RPMI8226 (cell line): ENCODE results near the gene ABCC8.

Source experiments
- DNase-seq: peaks from one replicate; pipeline ENCODE4 v3.0.0-alpha.2; 2015

Gene ABCC8

DNA sequence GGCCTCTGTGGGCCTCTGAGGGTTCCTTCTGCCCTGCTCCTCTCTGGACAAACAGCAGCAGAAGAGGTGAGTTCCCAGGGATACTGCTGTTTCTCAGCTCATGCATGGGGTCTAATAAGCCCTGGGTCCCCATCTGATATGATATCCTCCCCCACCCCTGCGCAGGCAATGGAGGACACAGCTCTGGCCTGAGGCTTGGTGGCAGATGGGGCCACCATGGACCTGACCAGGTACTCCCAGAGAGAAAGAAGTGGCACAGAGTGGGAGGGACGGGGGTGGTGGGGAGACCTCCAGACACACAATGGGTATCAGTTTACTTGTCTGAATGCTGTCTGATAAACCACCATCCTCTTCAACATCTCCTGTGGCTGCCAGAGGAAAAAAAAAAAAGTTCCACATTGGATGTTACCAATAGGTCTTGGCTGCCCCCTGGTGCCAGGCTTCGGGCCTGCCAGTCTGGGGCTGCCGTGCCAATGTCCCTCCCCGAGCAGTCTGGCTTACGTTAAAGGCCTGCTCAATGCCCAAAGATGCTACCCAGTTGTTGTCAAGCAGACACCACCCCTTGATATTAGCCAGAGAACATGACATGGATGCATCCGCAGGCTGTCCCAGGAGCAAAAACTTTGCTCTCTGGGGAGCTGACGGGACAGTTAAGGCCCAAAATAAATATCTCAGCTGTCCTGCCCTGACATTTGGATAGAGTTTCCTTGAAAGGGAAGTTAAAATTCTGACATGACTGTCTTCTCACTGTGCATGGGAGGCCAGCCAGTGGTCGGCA, 27.9 kb upstream of the ABCC8 start:
- peak; percentile 77 for DNase-seq

DNA sequence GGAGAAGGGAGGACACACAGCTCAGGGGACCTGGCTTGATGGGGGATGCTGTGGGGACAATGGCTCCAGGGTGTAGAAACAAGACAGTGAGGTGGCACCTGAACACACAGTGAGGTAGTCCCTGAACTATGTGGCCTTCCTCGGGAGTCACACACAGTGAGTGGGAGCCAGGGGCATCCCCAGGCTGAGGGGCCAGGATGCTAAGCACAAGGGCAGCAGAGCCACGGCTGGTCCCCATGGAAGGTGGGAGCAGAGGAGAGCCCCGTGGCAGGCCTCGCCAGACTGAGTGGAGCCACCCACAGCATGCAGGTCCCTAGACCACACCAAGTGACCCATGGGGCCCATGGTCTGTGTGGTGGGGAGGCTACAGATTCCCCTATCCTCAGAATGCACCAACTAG, 26.0 kb upstream of the ABCC8 start:
- no peak for DNase-seq

DNA sequence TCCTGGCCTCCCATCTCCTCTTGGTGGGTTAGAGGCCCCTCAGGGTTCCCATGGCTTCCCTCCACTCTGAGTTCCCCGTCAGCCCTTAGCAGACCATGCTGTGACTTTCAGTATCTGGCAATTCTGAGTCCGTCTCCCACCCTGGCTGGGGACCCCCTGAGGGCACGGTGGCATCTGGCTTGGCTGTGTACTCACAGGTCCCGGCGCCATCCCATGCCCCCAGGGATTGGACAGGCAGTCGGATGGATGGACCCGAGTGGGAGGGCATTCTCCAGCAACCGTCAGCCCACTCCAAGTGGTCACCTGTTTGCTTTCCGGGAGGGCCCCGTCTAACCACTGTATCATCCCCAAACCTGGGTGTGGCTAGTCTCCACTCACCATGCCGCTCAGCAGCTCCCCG, 24.0 kb upstream of the ABCC8 start:
- DNase-seq: no peak

DNA sequence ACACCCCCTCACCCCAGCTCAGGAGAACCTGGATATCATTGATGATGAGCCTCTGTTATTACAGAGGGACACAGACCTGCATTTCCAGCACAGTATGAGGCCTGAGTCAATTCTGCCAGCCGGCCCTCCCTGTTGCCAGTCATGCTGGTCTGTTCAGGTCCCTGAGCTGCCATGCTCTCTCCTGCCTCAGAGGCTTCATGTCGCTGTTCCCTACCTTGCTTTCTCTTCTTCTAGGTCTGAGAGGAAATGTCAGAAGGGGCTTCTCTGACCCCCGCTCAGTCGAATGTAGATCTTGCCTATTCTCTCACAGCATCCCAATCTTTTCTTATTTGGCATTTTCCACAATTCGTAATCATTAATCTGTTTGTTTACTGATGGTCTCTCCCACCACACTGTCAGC, 21.8 kb upstream of the ABCC8 start:
- peak; percentile 28 for DNase-seq

DNA sequence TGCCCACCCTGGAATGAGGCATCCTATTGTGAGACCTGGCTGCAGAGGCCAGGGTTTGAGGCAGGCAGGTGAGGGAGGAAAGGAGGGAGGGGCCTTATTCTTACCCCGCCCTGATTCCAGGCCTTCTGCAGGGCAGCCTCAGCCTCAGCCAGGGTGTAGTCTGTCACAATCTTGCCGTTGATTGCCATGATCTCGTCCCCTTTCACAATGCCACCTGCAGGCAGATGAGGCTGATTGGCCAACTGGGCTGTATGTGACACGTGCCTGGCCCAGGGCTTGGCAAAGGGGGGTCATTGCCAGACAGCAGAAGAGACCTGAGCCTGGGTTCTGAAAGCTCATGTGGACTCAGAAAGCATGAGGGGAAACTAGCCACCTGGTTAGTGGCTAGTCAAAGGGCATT, 21.4 kb upstream of the ABCC8 start:
- no peak for DNase-seq

DNA sequence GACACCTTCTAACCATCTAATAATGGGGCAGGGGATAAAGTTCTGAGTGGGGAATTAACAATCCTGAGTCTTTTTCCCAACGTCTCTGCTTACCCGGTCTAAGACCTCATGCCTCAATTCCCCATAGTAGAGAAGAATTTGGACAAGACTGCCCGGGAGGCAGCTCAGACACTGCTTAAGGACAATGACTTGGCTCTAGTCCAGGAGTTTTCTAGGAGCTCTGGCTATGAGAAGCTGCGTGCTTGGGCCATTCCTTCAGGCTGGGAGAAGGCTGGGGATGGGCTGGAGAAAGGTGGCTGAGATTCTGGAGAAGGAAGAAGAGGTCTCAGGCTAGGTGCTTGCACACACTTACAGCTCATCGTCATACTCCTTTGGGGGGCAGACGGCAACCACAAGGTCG, 19.8 kb upstream of the ABCC8 start:
- DNase-seq: no peak

DNA sequence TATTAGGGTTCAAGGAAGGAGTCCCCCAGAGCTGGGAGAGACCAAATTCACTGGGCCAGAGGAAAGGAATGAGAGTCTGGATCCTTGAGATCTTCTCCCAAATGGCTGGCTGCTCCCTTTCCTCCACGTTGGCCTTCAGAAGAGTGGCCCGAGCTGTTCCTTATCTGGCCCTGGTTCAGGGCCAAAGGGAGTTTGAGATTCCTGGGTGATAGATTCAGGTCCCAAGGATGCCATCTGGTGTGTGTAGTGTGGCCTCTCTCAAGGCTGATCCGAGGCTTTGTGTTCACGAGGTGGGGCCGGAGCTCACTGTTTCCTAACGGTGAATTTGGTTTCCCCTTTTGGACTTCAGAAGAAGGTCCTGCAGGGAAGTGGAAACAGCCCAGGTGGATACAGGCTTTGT, 17.4 kb upstream of the ABCC8 start:
- no peak for DNase-seq

DNA sequence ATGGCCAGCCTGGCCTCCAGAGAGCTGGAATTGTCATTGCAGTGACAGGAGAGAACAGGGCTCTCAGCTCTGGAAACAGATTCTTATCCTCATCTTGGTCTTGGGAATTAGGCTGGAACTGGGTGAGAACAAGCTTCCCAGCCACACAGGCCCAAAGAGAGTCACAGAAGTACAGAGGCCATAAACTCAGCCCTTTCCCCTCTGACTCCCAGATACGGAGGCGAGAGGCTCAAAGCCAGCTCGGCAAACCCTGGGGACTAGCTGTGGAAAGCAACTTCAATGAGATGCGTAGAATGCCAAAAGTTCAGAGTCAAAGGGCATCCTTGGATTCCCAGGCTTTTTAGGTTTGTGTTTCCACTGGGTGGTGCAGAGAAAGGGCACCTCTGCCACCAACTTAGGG, 14.3 kb upstream of the ABCC8 start:
- no peak for DNase-seq

DNA sequence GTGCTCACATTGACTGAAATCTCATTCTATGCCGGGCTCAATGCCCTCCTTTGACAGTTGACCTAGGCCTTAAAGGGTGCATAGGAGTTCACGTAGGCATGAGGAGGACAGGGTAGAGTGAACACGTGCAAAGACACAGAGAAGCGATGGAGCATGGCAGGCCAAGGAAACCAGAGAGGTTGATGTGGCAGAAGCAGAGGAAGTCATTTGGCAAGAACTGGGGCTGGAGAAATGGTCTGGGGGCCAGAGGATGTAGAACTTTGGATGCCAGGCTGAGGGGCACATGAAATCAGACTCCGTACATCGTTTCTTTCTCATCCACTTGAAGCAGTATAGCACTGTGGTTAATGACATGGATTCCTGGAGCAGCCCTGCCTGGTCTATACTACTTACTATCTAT, 13.6 kb upstream of the ABCC8 start:
- no peak for DNase-seq

DNA sequence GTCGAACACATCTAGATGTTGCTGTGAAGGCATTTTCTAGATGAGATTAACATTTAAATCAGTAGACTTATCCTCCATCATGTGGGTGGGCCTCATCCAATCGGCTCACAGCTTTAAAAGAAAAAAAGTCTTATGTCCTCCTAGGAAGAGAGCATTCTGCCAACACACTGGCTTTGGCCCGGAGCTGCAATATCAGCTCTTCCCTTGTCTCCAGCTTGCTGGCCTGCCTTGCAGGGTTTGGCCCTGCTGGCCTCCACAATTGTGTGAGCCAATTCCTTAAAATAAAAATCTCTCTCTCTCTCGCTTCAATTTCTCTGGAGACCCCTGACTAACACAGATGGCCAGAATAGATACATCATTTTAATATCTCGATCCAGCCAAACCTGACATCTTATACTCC, 13.1 kb upstream of the ABCC8 start:
- DNase-seq: no peak

DNA sequence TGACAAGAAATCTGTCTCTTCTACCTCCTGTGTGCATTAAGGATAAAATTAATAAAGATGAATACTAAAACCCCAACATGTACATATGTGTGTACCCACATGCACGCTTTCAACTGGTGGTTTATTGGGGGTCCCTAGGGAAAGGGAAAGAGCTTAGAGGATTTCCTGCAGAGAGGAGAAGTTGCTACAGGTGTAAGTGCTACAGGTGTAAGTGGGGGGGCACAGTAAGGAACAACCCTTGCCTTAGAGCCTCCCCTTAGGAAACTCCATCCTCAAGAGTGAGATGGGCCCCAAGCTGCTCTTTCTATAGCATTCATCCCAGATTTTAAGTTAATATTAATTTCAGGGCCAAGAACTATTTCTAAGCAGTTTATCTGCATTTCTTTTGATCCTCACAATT, 11.9 kb upstream of the ABCC8 start:
- no peak for DNase-seq

DNA sequence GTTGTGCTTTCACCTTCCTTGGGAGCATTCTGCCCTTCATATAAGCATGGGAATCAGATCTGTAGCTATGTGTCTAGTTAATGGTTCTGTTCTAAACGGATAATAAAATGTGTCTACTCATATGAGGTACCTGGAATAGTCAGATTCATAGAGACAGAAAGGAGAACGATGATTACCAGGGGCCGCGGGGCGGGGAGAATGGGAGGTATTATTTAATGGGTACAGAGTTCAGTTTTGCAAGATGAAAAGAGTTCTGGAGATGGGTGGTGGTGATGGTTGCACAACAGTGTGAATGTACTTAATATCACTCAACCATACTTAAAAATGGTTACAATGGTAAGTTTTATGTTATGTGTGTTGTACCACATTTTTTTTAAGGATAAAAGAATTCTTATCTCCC, 10.0 kb upstream of the ABCC8 start:
- DNase-seq: no peak

DNA sequence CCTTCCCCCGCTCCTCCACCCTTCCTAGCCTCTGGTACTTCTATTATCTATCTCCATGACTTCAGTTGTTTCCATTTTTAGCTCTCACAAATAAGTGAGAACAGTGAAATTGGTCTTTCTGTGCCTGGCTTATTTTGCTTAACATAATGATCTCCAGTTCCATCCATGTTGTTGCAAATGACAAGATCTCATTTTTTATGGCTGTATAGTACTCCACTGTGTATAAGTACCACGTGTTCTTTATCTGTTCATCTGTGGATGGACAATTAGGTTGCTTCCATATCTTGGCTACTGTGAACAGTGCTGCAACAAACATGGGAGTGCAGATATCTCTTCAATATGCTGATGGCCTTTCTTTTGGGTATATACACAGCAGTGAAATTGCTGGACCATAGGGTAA, 6.9 kb upstream of the ABCC8 start:
- no peak for DNase-seq

DNA sequence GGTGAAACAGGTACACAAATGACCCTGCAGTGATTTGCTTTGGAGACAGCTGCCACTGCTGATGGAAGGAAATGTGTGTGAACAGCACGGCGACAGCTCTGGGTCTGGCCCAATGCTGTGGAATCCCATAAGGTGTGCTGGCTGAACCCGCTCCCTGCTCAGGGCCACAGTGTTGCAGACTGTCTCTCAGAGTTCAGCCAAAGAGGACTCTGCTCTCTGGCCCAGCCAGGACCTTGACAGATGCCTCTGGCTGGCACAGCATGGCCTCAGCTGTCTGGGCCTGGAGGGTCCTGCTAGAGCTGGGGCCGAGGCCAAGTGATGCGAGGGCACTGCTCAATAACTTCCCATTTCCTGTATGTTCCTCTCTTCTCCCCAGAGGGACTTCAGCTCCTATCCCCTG, 5.3 kb upstream of the ABCC8 start:
- no peak for DNase-seq

DNA sequence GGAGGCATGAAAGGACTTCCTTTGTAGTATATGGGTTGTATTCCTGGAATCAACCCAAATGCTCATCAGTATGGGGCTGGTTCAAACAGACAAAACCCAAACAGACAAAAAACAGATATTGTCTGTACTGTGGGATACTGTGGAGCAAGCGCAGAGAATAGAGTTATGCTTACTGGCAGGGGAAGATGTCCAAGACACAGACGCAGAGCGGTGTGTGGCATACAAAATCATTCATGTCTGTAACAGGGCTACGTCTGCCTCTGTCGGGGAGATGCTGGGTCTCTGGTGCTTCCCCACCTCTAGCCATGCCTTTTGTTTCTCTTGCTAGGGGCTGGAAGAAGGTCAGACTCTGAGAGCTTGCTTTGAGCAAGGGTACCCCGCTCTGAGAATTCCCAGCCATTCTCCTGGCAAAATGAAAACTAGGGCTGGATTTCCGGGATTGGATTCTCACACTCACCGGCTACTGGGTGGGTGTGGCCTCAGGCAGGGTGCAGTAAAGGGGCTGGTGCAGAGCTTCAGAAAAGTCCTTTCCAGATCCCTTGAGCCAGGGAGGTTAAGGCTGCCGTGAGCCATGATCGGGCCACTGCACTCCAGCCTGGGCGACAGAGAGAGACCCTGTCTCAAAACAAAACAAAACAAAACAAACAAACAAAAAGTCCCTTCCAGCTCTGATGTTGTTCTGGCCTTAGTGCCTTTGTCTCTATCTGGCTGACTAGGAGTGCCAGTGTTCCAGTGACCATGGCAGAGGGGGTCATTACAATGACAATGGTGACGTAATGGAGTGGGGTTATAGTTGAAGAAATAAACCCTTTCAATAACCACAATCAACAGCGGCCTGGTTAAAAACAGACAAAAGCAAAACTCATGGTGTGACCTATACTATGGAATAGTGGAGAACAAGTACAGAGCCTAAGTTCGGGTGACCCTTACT, 2.9 kb upstream of the ABCC8 start:
- DNase-seq: no peak

DNA sequence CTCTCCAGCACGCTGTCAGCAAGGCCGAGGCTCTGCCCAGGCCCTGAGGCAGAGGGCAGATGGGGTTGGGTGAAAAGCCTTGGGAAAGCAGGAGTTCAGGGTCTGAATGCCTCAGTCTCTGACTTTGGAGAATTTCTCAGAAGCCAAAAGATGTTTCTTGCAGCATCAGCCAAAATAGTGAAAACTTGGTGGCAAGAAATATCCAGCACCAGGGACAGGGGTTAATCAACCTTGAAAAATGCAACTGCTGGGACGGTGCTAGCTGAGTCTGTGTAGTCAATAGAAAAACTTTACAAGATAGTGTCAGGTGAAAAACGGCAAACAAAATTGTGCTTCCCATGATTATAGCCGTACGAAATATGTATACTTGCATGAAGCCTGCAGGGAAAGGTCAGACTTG, 1.4 kb upstream of the ABCC8 start:
- no peak for DNase-seq

DNA sequence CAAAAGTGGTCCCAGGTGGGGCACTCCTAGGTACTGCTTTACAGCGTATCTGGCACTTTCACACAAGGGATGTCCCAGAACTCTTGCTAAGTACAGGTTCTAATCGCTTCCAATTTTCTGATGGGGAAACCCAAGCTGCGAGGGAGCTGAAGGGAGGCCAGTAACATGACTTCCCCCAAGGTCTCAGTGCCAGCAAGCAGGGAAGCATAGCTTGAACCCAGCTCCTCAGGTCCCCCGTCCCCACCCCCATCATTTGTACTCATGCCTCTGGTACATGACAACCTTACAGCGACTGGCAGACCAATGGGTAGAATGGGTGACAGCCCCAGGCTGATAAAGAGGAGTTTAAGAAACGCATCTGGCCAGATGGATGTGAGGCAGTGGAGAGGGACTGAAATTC, 716 bp upstream of the ABCC8 start:
- no peak for DNase-seq

DNA sequence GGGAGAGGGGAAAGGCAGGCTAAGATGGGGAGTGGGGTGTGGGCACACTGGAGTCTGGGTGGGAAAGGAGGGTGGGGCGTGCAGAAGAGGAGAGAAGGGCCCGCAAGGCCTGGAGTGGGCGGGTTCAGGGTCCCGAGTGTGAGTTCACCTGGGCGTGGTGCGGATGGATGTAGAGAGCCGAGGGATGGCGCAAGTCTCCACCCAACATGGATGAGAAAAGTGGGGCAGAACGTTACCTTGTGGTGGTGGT, 364 bp upstream of the ABCC8 start:
- no peak for DNase-seq

DNA sequence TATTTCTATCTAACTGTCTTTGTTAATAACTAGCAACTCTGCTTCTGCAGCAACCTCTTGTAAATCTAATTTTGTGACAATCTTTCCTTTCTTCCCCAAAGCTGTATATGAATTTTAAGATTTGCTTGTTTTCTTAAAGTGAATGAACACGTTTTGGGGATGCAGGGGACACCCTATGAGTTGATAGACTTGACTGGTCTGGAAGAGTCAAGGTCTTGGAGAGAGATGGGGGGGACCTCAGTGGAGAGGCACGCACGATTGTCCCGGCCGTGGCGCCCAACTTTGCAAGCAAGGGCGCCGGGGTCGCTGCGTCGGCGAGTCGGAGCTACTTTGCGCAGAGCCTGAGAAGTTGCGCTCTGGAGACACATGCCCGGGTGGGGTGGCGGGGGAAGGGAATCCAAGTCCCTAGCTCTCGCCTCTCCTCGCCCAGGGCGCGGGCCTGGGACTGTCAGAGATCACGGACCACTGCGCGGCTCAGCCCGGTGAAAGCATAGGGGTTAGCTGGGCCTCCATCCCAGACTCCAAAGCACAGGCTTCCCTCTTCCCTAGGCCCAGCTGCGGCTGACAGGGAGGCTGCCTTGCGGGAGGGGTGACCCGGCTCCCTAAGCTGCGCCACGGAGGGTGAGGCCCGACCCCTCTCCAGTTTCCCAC, 854 bp downstream of the ABCC8 start:
- DNase-seq: no peak

DNA sequence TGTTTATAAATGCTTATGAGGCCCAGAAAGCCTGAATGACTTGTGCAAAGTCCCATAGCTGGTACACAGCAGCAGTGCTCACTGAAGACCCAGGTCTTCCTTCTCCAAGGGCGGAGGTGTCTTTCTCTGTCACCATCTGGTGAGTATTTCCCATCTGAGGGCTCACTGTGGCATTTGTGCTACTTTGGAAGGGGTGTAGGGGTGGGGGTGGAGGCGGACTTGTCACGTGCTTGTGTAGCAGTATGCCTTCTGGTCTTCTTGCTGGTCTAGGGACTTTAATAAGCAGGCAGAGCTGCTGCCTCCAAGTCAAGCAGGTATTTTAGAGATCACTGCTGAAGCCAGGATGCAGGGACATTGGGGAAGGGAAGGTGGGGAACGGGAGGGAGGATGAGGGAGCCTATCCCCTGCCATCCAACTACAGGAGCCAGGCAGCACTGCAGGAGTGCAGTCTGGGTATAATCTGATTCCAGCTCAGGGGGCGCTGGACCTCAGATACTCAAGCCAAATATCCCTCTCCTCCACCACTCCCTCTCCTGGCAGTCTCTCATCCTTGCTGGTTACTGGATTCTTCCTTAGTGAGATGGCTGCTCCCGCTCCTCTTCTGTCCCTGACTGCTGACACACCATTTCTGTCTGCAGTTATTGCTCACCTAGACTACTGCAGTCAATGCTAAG, 3.4 kb downstream of the ABCC8 start:
- peak; percentile 13 for DNase-seq

DNA sequence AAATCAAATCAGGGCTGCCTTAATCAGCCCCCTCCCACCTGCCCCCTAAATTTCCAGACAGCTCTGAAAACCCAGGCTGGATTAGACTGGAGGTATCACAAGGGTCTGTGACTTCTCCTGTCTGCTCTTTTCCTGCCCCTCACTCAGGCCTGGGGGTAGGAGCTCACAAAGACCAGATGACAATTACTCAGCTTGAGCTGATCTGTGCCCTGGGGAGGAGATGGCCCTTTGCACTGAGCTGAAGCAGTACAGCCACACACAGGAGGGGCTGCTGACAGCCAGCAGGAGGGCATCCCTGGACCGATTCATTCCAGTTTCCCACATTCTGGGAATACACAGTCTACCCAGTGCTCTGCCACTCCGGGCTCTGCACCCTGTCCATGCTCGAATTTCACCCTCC, 4.2 kb downstream of the ABCC8 start:
- no peak for DNase-seq

DNA sequence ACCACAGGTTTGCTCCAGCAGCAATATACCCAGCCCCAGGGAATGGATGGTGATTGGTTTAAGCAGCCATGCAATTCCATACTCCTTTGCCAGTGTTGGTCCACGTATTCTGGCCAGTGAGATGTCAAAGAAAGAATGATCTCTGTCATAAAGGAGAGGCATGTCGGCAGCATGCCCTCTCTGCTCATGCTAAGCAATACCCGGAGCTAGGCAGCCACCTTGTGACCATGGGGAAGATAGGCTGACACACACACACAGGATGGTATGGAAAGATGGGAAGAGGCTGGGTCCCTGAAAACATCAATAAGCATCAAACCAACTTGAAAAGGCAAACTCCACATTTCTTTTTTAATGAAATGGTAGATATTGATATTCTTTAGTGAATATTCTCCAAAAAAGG, 5.1 kb downstream of the ABCC8 start:
- DNase-seq: peak; percentile 16

DNA sequence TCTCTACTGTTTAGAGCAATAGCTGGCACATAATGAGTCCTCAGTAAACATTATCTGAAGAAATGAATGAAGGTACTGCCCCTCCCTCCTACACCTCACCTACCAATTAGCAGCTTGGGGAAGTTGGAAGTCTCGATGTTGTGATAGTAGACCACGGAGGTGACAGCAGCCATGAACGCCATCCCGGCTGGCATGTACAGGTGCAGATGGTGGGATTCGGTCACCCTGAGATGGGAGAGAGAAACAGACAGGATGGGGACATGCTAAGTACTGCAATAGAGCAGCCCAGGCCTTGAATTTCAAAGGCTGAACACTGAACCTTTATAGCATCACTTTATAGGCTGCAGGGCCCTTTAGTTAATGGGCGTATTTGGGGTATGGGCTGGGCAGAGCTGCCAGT, 6.6 kb downstream of the ABCC8 start:
- DNase-seq: no peak

DNA sequence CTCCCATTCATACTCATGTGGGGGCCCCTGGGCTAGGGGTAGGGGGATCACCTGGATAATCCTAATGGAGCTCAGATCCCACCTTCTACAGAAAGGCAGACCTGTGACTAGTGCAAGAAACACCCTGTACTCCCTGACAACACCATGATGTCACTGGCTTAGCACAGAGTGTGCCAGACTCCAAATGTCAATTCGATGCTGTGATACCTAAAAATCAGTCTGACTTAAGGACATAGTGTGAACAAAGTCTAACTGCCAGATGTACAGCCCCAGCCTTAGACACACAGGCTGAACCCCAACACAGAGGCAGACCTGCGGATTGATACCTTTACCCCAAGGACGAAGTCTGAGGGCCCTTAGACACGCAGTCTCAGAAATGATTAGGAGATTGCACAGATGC, 8.5 kb downstream of the ABCC8 start:
- DNase-seq: no peak
